Measurements from ENCODE around the gene DRD1.

The DRD1 gene

DNA sequence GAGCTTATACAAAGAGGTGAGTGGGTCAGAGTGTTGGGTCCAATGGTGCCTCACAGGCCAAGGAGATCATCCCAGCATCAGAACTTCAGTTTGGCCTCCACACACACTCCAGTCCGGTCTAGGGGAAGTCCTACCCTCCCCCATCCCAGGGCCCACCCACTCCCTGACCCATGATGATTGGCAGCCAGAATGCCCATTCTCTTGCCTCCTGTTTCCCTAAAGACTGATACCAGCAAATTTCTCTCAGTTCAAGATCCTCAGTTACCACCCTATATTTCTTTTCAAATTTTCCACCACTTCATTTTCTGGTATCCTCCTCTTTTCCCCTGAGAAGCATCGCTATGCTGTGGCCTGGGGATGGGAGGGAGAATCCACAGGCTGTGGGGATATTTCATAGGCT lies 21.9 kb downstream of the DRD1 start:
- no peak overlapping the region for H3K9ac ChIP-seq (ENCODE audit: low read length)
- H3K9me2 ChIP-seq (replicated peaks; ENCODE audit: insufficient read depth, low read length), result 0 out of 2 replicates have a peak, but pooled peaks cover 3% of the 10 kb centered on the region
- no peaks in the 10 kb centered on the region for H4K20me1 ChIP-seq (ENCODE audit: low read depth, low read length)
- H3K4me3 ChIP-seq (ENCODE audit: insufficient read depth, low read length, poor library complexity, severe bottlenecking), result no peak overlapping the region
- no peak overlapping the region for H3K27ac ChIP-seq (ENCODE audit: low read depth, low read length)
- H3F3A ChIP-seq (ENCODE audit: insufficient read depth), result no peaks in the 10 kb centered on the region
- no peaks in the 10 kb centered on the region for H3K9me3 ChIP-seq (ENCODE audit: insufficient read depth, low read length)
- no peaks in the 10 kb centered on the region for H3K27me3 ChIP-seq (ENCODE audit: low read length)
- no peak overlapping the region for H3K4me2 ChIP-seq (ENCODE audit: low read depth, low read length, poor library complexity, severe bottlenecking)
- H3K36me3 ChIP-seq (ENCODE audit: low read length), result no peaks in the 10 kb centered on the region
- TF ChIP-seq, protein P1, sequence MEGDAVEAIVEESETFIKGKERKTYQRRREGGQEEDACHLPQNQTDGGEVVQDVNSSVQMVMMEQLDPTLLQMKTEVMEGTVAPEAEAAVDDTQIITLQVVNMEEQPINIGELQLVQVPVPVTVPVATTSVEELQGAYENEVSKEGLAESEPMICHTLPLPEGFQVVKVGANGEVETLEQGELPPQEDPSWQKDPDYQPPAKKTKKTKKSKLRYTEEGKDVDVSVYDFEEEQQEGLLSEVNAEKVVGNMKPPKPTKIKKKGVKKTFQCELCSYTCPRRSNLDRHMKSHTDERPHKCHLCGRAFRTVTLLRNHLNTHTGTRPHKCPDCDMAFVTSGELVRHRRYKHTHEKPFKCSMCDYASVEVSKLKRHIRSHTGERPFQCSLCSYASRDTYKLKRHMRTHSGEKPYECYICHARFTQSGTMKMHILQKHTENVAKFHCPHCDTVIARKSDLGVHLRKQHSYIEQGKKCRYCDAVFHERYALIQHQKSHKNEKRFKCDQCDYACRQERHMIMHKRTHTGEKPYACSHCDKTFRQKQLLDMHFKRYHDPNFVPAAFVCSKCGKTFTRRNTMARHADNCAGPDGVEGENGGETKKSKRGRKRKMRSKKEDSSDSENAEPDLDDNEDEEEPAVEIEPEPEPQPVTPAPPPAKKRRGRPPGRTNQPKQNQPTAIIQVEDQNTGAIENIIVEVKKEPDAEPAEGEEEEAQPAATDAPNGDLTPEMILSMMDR (IDR thresholded peaks at IDR 0.05; ENCODE audit: insufficient read depth, low read length, poor library complexity, severe bottlenecking), result no peak
- no peak for TF ChIP-seq EZH2phosphoT487 (conservative IDR thresholded peaks at IDR 0.05; ENCODE audit: low read length)
- H2AFZ ChIP-seq (ENCODE audit: low read depth, low read length, severe bottlenecking), result no peak overlapping the region
- H3K79me2 ChIP-seq (ENCODE audit: insufficient read depth, low read length), result no peaks in the 10 kb centered on the region

DNA sequence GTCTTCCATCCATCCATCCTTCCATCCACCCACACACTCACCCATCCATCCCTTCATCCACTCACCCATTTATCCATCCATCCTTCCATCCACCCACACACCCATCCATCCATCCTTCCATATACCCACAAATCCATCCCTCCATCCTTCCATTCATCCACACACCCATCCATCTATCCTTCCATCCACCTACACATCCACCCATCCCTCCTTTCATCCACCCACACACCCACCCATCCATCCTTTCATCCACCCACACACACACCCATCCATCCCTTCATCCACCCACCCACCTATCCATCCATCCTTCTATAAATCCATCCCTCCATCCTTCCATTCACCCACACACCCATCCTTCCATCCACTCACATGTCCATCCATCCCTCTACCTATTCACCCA lies 23.6 kb downstream of the DRD1 start:
- no peak overlapping the region for H2AFZ ChIP-seq (ENCODE audit: low read depth, low read length, severe bottlenecking)
- H3K79me2 ChIP-seq (ENCODE audit: insufficient read depth, low read length), result no peaks in the 10 kb centered on the region
- H3K4me2 ChIP-seq (ENCODE audit: low read depth, low read length, poor library complexity, severe bottlenecking), result no peak overlapping the region
- no peak overlapping the region for H3K27ac ChIP-seq (ENCODE audit: low read depth, low read length)
- H3K9me3 ChIP-seq (ENCODE audit: insufficient read depth, low read length), result 0 out of 2 replicates have a peak, but pooled peaks cover under 1% of the 10 kb centered on the region
- H3K36me3 ChIP-seq (ENCODE audit: low read length), result no peaks in the 10 kb centered on the region
- no peaks in the 10 kb centered on the region for H3F3A ChIP-seq (ENCODE audit: insufficient read depth)
- H3K27me3 ChIP-seq (ENCODE audit: low read length), result no peaks in the 10 kb centered on the region
- no peak overlapping the region for H3K9ac ChIP-seq (ENCODE audit: low read length)
- no peaks in the 10 kb centered on the region for H4K20me1 ChIP-seq (ENCODE audit: low read depth, low read length)
- no peak overlapping the region for H3K4me3 ChIP-seq (ENCODE audit: insufficient read depth, low read length, poor library complexity, severe bottlenecking)
- TF ChIP-seq EZH2phosphoT487 (conservative IDR thresholded peaks at IDR 0.05; ENCODE audit: low read length), result no peak
- TF ChIP-seq, protein P1 (IDR thresholded peaks at IDR 0.05; ENCODE audit: insufficient read depth, low read length, poor library complexity, severe bottlenecking), result no peak
- 0 out of 2 replicates have a peak, but pooled peaks cover 3% of the 10 kb centered on the region for H3K9me2 ChIP-seq (replicated peaks; ENCODE audit: insufficient read depth, low read length)

DNA sequence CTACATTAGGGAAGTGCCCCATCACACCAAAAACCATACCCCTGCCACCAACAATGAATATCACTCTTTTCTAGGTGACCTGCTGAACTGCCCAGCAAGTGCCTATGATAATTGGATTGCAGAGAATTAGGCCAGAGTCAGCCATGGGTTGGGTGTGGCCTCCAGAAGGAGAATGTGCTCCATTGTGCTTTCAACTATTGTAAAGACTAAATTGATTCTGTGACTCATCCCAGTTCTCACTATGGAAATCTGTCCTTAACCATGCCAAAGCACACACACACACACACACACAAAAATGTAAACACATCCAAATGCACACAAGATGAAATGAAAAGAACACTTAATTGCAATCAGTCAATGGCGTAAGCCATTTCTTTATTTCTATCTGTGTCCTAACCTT lies 25.7 kb downstream of the DRD1 start:
- TF ChIP-seq EZH2phosphoT487 (conservative IDR thresholded peaks at IDR 0.05; ENCODE audit: low read length), result no peak
- TF ChIP-seq, protein P1 (IDR thresholded peaks at IDR 0.05; ENCODE audit: insufficient read depth, low read length, poor library complexity, severe bottlenecking), result no peak
- H3F3A ChIP-seq (ENCODE audit: insufficient read depth), result no peaks in the 10 kb centered on the region
- 0 out of 2 replicates have a peak, but pooled peaks cover 3% of the 10 kb centered on the region for H3K9me2 ChIP-seq (replicated peaks; ENCODE audit: insufficient read depth, low read length)
- H2AFZ ChIP-seq (ENCODE audit: low read depth, low read length, severe bottlenecking), result no peak overlapping the region
- no peaks in the 10 kb centered on the region for H3K36me3 ChIP-seq (ENCODE audit: low read length)
- no peak overlapping the region for H3K4me2 ChIP-seq (ENCODE audit: low read depth, low read length, poor library complexity, severe bottlenecking)
- no peaks in the 10 kb centered on the region for H3K27me3 ChIP-seq (ENCODE audit: low read length)
- H3K27ac ChIP-seq (ENCODE audit: low read depth, low read length), result no peak overlapping the region
- H3K4me3 ChIP-seq (ENCODE audit: insufficient read depth, low read length, poor library complexity, severe bottlenecking), result no peak overlapping the region
- H3K79me2 ChIP-seq (ENCODE audit: insufficient read depth, low read length), result no peaks in the 10 kb centered on the region
- no peak overlapping the region for H3K9ac ChIP-seq (ENCODE audit: low read length)
- no peaks in the 10 kb centered on the region for H4K20me1 ChIP-seq (ENCODE audit: low read depth, low read length)
- H3K9me3 ChIP-seq (ENCODE audit: insufficient read depth, low read length), result 0 out of 2 replicates have a peak, but pooled peaks cover 4% of the 10 kb centered on the region
